ENCODE data around the gene FANK1.

DNA sequence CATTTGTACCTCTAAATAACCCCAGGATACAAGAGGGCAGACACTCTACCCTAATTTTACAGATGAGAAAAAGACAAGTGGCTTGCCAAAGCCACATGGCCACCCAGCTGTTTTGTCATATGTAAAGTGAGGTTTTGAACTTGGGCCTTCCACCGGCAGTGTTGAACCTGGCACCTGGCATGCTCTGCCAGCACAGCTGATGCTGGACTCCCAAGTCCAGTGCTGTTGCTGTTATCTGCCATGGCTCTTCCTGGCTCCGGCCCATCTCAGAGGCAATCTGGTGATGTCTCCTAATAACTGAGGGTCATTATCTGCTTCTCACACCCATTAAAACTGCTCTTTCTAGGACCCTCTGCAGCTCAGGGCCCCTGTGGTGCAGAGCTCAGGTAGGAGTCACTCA lies 48.0 kb upstream of the FANK1 start:
- TF ChIP-seq, protein P1, sequence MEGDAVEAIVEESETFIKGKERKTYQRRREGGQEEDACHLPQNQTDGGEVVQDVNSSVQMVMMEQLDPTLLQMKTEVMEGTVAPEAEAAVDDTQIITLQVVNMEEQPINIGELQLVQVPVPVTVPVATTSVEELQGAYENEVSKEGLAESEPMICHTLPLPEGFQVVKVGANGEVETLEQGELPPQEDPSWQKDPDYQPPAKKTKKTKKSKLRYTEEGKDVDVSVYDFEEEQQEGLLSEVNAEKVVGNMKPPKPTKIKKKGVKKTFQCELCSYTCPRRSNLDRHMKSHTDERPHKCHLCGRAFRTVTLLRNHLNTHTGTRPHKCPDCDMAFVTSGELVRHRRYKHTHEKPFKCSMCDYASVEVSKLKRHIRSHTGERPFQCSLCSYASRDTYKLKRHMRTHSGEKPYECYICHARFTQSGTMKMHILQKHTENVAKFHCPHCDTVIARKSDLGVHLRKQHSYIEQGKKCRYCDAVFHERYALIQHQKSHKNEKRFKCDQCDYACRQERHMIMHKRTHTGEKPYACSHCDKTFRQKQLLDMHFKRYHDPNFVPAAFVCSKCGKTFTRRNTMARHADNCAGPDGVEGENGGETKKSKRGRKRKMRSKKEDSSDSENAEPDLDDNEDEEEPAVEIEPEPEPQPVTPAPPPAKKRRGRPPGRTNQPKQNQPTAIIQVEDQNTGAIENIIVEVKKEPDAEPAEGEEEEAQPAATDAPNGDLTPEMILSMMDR (IDR thresholded peaks at IDR 0.05), result no peak
- no peak for TF ChIP-seq EZH2 (IDR thresholded peaks at IDR 0.05; ENCODE audit: borderline replicate concordance, insufficient read depth, low read depth, low read length, poor library complexity, severe bottlenecking)
